Duodenal mucosa (tissue), 2 donors: Measurements from ENCODE around the gene ELOVL7.
"Not testable (repeated sequence)": the region's sequence is repeated elsewhere in the genome, so short reads cannot be mapped to it uniquely, and the experiment has no call there.

ENCODE experiments used
- H3K27ac ChIP-seq: one replicate; pipeline ENCODE4 v1.7.0; 2013; ENCODE audit warnings: low read depth, low read length
- H3K27me3 ChIP-seq, 2 donors: one replicate each; pipeline ENCODE4 v1.7.0; 2013; ENCODE audit warnings: low read length in 2 of 2, control low read depth in 1 of 2; ENCODE audit not compliant: insufficient read depth in 2 of 2, control insufficient read depth in 1 of 2
- H3K36me3 ChIP-seq, 2 donors: one replicate each; pipeline ENCODE4 v1.7.0; 2013; ENCODE audit warnings: low read length in 2 of 2, control low read depth in 1 of 2; ENCODE audit not compliant: insufficient read depth in 2 of 2, control insufficient read depth in 1 of 2
- H3K4me1 ChIP-seq, 2 donors: one replicate each; pipeline ENCODE4 v1.7.0; 2013; ENCODE audit warnings: low read length in 2 of 2, control low read depth in 1 of 2; ENCODE audit not compliant: insufficient read depth in 2 of 2, control insufficient read depth in 1 of 2
- H3K4me3 ChIP-seq, 2 donors: one replicate each; pipeline ENCODE4 v1.7.0; 2013; ENCODE audit warnings: low read length in 2 of 2, low read depth in 1 of 2
- H3K9ac ChIP-seq, 2 donors: one replicate each; pipeline ENCODE4 v1.7.0; 2013; ENCODE audit warnings: low read length in 2 of 2, low read depth in 1 of 2
- H3K9me3 ChIP-seq, 2 donors: one replicate each; pipeline ENCODE4 v1.7.0; 2013; ENCODE audit warnings: low read length in 2 of 2, control low read depth in 1 of 2; ENCODE audit not compliant: control insufficient read depth in 1 of 2

Gene ELOVL7

GRCh38 chr5:60802226-60802625, 41.8 kb downstream of the ELOVL7 start:
- H3K36me3 ChIP-seq, result no peaks in the 10 kb centered on the region
- no peaks in the 10 kb centered on the region for H3K9me3 ChIP-seq
- H3K4me3 ChIP-seq, result no peak overlapping the region
- H3K27ac ChIP-seq, result no peak overlapping the region
- no peak overlapping the region for H3K9ac ChIP-seq
- H3K27me3 ChIP-seq, result no peaks in the 10 kb centered on the region
- H3K4me1 ChIP-seq, result peaks cover 0 to 3% of the 10 kb centered on the region in 2 donors

GRCh38 chr5:60797482-60798153, 46.5 kb downstream of the ELOVL7 start:
- Histone ChIP-seq H3K27ac (no peak overlapping the region), H3K27me3 (no peaks in the 10 kb centered on the region), H3K9me3 (no peaks in the 10 kb centered on the region), H3K4me3 (no peak overlapping the region), H3K9ac (no peak overlapping the region), H3K36me3 (peaks cover 0 to 5% of the 10 kb centered on the region in 2 donors), H3K4me1 (peaks cover 0 to 3% of the 10 kb centered on the region in 2 donors)

GRCh38 chr5:60795424-60795950, 48.6 kb downstream of the ELOVL7 start:
- not testable (repeated sequence) for H3K9ac ChIP-seq, H3K27ac ChIP-seq, H3K4me3 ChIP-seq, H3K27me3 ChIP-seq, H3K36me3 ChIP-seq, H3K9me3 ChIP-seq, H3K4me1 ChIP-seq

- Histone ChIP-seq H3K4me3 (no peak overlapping the region), H3K9me3 (no peaks in the 10 kb centered on the region), H3K36me3 (peaks cover 0 to 5% of the 10 kb centered on the region in 2 donors), H3K27me3 (no peaks in the 10 kb centered on the region), H3K4me1 (no peaks in the 10 kb centered on the region), H3K9ac (no peak overlapping the region), H3K27ac (no peak overlapping the region)
These were observed 49.4 kb downstream of the ELOVL7 start for GRCh38 chr5:60794691-60795090.

GRCh38 chr5:60792438-60792837, 51.6 kb downstream of the ELOVL7 start:
- H3K9me3 ChIP-seq, result no peaks in the 10 kb centered on the region
- no peak overlapping the region for H3K4me3 ChIP-seq
- peaks cover 0 to 5% of the 10 kb centered on the region in 2 donors for H3K36me3 ChIP-seq
- no peak overlapping the region for H3K9ac ChIP-seq
- peaks cover 0 to 4% of the 10 kb centered on the region in 2 donors for H3K4me1 ChIP-seq
- no peaks in the 10 kb centered on the region for H3K27me3 ChIP-seq
- no peak overlapping the region for H3K27ac ChIP-seq

- Histone ChIP-seq H3K4me1 (peaks cover 0 to 4% of the 10 kb centered on the region in 2 donors), H3K27ac (no peak overlapping the region), H3K9ac (no peak overlapping the region), H3K27me3 (no peaks in the 10 kb centered on the region), H3K9me3 (no peaks in the 10 kb centered on the region), H3K36me3 (peaks cover 0 to 8% of the 10 kb centered on the region in 2 donors), H3K4me3 (no peak overlapping the region)
These were observed 54.5 kb downstream of the ELOVL7 start for GRCh38 chr5:60789551-60789950.

GRCh38 chr5:60788863-60789513, 55.1 kb downstream of the ELOVL7 start:
- Histone ChIP-seq H3K4me1 (peaks cover 0 to 4% of the 10 kb centered on the region in 2 donors), H3K9ac (no peak overlapping the region), H3K27me3 (no peaks in the 10 kb centered on the region), H3K27ac (no peak overlapping the region), H3K36me3 (peaks cover 0 to 5% of the 10 kb centered on the region in 2 donors), H3K9me3 (no peaks in the 10 kb centered on the region), H3K4me3 (no peak overlapping the region)

- Histone ChIP-seq H3K36me3 (peaks cover 0 to 4% of the 10 kb centered on the region in 2 donors), H3K9me3 (no peaks in the 10 kb centered on the region), H3K27me3 (no peaks in the 10 kb centered on the region), H3K4me3 (no peak overlapping the region), H3K4me1 (no peaks in the 10 kb centered on the region), H3K9ac (no peak overlapping the region), H3K27ac (no peak overlapping the region)
These were observed 64.6 kb downstream of the ELOVL7 start for GRCh38 chr5:60779466-60779865.

GRCh38 chr5:60776343-60776742, 67.7 kb downstream of the ELOVL7 start:
- Histone ChIP-seq H3K27me3 (no peaks in the 10 kb centered on the region), H3K27ac (no peak overlapping the region), H3K9ac (no peak overlapping the region), H3K36me3 (peaks cover 0 to 4% of the 10 kb centered on the region in 2 donors), H3K4me1 (no peaks in the 10 kb centered on the region), H3K9me3 (no peaks in the 10 kb centered on the region), H3K4me3 (no peak overlapping the region)

GRCh38 chr5:60765019-60765709, 78.9 kb downstream of the ELOVL7 start:
- Histone ChIP-seq H3K9me3 (no peaks in the 10 kb centered on the region), H3K4me3 (no peak overlapping the region), H3K27ac (no peak overlapping the region), H3K4me1 (no peaks in the 10 kb centered on the region), H3K9ac (no peak overlapping the region), H3K36me3 (no peaks in the 10 kb centered on the region), H3K27me3 (no peaks in the 10 kb centered on the region)
